Chondrocyte (in vitro differentiated cells): ENCODE results near the gene H2AZ2. TPM values are rescaled to one million over a fixed set of nuclear protein-coding genes. Genes with fewer than 3 reads are reported as not detected.
A peak's percentile ranks its signal among the peaks of the same experiment; 100 is the strongest.

Experiments used
- DNase-seq: peaks from one replicate; pipeline ENCODE4 v3.0.0; 2021; ENCODE audit warnings: mixed read lengths, low spot score
- H3K27ac Mint-ChIP-seq: one replicate; pipeline ENCODE4 v1.8.0; 2021; ENCODE audit warnings: mild to moderate bottlenecking, moderate library complexity, mixed read lengths; ENCODE audit not compliant: unreplicated experiment
- H3K27me3 Mint-ChIP-seq: 2 replicates; pipeline ENCODE4 v1.8.0; 2021; ENCODE audit warnings: low read depth, mixed read lengths
- H3K36me3 Mint-ChIP-seq: 2 replicates; pipeline ENCODE4 v1.8.0; 2021; ENCODE audit warnings: low read depth, mixed read lengths
- H3K4me1 Mint-ChIP-seq: 2 replicates; pipeline ENCODE4 v1.8.0; 2021; ENCODE audit warnings: low read depth, mild to moderate bottlenecking, mixed read lengths
- H3K4me3 Mint-ChIP-seq: one replicate; pipeline ENCODE4 v1.8.0; 2021; ENCODE audit warnings: mild to moderate bottlenecking, moderate library complexity, mixed read lengths; ENCODE audit not compliant: unreplicated experiment
- H3K9me3 Mint-ChIP-seq: 2 replicates; pipeline ENCODE4 v1.8.0; 2021; ENCODE audit warnings: low read depth, mixed read lengths
- total RNA-seq: library from RNA; stranded (reverse); gene quantifications from 3 replicates; pipeline ENCODE4 v1.2.1, GENCODE V29; 2021
- TF ChIP-seq, protein P1 (sequence below): fragments of 200-600 bp; sonication (generic); IDR thresholded peaks from 2 replicates; pipeline ENCODE4 v1.5.0; 2021; ENCODE audit warnings: antibody characterized with exemption, mild to moderate bottlenecking, moderate library complexity

Gene H2AZ2
- total RNA-seq, 1 donor from 2014 or later = 119 TPM

DNA sequence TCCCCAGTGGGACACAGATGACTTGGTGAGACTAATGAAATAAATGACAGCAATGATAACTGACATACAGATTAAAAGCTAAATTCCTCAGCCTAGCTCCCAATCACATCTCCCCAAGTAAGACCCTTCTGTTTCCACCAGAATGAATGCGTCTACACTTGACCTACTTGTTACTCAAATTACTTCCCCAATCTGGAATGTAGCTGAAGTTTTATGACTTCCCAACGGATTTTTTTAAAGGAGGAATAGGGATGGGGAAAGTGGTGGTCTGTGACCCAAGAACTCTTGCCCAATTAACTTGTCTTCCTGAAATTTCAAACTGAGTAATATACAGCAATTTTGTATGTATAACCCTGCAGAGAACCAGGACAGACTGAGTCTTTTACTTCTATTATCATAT is 9.1 kb downstream of the H2AZ2 start:
- Mint-ChIP-seq H3K4me3 (no peak overlapping the region), H3K9me3 (no peaks in the 10 kb centered on the region), H3K27me3 (no peaks in the 10 kb centered on the region), H3K36me3 (peaks cover 7% of the 10 kb centered on the region), H3K27ac (no peak overlapping the region), H3K4me1 (peaks cover 8% of the 10 kb centered on the region)
- no peak for DNase-seq
- TF ChIP-seq, protein P1, sequence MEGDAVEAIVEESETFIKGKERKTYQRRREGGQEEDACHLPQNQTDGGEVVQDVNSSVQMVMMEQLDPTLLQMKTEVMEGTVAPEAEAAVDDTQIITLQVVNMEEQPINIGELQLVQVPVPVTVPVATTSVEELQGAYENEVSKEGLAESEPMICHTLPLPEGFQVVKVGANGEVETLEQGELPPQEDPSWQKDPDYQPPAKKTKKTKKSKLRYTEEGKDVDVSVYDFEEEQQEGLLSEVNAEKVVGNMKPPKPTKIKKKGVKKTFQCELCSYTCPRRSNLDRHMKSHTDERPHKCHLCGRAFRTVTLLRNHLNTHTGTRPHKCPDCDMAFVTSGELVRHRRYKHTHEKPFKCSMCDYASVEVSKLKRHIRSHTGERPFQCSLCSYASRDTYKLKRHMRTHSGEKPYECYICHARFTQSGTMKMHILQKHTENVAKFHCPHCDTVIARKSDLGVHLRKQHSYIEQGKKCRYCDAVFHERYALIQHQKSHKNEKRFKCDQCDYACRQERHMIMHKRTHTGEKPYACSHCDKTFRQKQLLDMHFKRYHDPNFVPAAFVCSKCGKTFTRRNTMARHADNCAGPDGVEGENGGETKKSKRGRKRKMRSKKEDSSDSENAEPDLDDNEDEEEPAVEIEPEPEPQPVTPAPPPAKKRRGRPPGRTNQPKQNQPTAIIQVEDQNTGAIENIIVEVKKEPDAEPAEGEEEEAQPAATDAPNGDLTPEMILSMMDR = no peak

DNA sequence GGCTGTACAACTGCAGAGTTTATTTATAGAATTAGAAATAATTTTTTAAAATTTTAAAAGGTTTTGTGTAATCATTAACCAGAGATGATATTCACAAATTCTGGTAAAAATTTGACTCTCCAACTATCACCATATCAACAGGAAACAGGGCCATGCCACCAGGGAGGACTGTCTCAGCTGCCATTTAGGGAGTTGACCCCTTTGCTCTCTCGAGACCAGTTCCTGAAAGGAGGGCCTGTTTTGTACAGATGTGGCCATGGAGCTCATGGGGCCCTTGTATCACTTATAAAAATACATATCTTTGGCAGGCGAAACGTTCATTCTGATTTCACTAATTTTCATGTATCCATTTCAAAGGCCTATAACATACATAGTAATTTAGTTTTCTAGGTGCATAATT is 20.3 kb downstream of the H2AZ2 start:
- no peak for DNase-seq
- TF ChIP-seq, protein P1 = no peak
- Mint-ChIP-seq H3K27me3 (no peaks in the 10 kb centered on the region), H3K9me3 (no peaks in the 10 kb centered on the region), H3K27ac (peak overlapping the region; percentile 17), H3K4me3 (no peak overlapping the region), H3K4me1 (peaks cover 9% of the 10 kb centered on the region), H3K36me3 (peaks cover 10% of the 10 kb centered on the region)

DNA sequence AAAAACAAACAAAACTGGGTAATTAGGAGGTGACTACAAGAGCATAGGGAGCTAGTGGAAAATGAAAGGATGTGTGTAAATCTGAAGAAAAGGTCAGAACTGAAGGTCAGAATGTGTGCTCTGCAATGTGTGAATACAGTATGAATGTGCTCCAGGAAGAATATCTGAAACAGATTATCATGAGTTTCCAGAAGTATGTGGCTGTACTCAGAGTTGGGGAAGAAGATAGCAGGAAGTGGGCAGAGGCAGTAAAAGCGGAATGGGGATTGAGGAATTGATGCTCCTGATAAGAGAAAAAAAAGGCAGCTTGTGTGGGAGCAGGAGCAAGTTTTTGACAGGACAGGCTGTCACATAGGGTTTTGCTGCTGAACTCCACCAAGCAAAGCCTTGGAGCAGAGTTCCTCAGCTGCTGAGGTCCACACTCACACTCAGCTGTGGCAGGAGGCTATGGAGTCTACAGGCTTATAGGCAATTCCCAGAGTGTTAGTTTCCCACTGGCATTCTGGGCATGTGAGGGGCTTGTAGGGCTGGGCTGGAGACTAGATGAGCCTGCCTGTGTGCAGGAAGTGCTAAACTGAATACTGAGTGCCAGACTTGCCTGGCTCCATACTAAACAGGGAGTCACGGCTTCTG is 22.9 kb downstream of the H2AZ2 start:
- no peaks in the 10 kb centered on the region for H3K27me3 Mint-ChIP-seq
- H3K9me3 Mint-ChIP-seq = no peaks in the 10 kb centered on the region
- no peak overlapping the region for H3K4me3 Mint-ChIP-seq
- DNase-seq = no peak
- TF ChIP-seq, protein P1 = no peak
- peaks cover 8% of the 10 kb centered on the region for H3K36me3 Mint-ChIP-seq
- H3K4me1 Mint-ChIP-seq = peaks cover 9% of the 10 kb centered on the region
- peak overlapping the region; percentile 9 for H3K27ac Mint-ChIP-seq

DNA sequence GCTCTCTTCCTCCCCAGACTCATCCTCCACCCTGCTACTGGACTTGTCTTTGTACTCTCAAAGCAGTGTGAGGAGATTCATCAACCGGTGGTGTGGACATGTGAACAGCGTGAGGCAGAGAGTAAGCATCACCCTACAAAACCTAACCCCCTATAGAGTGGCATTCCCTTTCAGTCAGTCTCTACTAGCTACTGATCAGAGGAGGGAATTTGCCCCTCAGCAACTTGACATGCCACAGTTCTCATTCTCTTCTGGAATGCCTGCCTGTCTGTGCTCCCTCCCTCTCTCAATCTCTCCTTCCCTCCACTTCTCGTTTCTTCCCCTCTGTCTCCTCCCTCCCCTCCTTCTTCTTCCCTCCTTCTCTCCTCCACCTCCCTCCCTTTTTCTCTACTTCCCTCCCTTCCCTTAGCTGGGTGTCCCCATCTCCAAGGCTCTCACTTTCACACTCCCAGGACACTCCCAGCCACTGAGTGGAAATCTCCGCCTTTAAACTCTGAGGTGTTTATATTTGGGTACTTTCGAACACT is 24.6 kb downstream of the H2AZ2 start:
- DNase-seq = no peak
- Mint-ChIP-seq H3K9me3 (no peaks in the 10 kb centered on the region), H3K36me3 (peaks cover 6% of the 10 kb centered on the region), H3K27me3 (no peaks in the 10 kb centered on the region), H3K27ac (no peak overlapping the region), H3K4me3 (no peak overlapping the region), H3K4me1 (peaks cover 9% of the 10 kb centered on the region)
- TF ChIP-seq, protein P1 = no peak

DNA sequence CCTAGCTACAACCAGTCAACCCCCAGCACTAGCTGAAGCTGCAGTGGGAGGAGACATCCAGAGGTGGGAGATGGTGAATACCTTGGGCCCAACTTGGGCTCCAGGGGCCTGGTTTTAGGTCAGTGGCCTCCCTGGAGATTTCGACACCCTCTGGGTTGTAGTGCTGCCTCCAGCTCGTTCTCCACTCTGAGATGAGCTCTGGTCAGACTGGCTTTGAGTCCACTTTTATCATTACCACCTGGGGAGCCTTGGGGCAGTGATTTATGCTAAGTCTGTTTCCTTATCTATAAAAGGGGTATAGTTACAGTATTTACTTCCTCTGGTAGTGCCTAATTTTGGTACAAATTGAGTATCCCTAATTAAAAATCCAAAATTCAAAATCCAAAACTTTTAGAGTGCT is 28.6 kb downstream of the H2AZ2 start:
- H3K27ac Mint-ChIP-seq = no peak overlapping the region
- no peak overlapping the region for H3K4me3 Mint-ChIP-seq
- peaks cover 9% of the 10 kb centered on the region for H3K4me1 Mint-ChIP-seq
- no peaks in the 10 kb centered on the region for H3K27me3 Mint-ChIP-seq
- no peaks in the 10 kb centered on the region for H3K9me3 Mint-ChIP-seq
- H3K36me3 Mint-ChIP-seq = no peaks in the 10 kb centered on the region
- TF ChIP-seq, protein P1 = no peak
- DNase-seq = no peak
